IMR-90 (cell line): ENCODE data around the gene GDPD5. TPM values are rescaled to one million over a fixed set of nuclear protein-coding genes. Genes with fewer than 3 reads are reported as not detected.

Experiments used
- ATAC-seq: fragments of 200-7000 bp; cut with Tn5 transposase; 2 replicates; pipeline ENCODE4 v1.9.1; 2020; ENCODE audit warnings: low read depth, mild to moderate bottlenecking, moderate library complexity
- BruUV-seq: library from RNA; stranded (reverse); fragments of 400-500 nt; replicated peaks from 2 replicates; lab custom pipeline; 2021; lab: Mats Ljungman, UMichigan
- CTCF ChIA-PET: fragments of 300-600 bp; formaldehyde crosslinking; extraction: SDS; loops from one replicate; lab custom pipeline; 2021; ENCODE audit warnings: antibody characterized with exemption; lab: Yijun Ruan, JAX
- POLR2A ChIA-PET: fragments of 300-600 bp; sonication (Branson Sonifier 250); formaldehyde crosslinking; loops from one replicate; lab custom pipeline; 2022; ENCODE audit warnings: antibody characterized with exemption; ENCODE audit not compliant: unreplicated experiment; lab: Charles Lee
- DNase-seq: peaks from one replicate; pipeline ENCODE4 v3.0.0; 2013
- H2AFZ ChIP-seq: replicated peaks from 2 replicates; pipeline ENCODE3; 2013; ENCODE audit warnings: low read length, mild to moderate bottlenecking; ENCODE audit not compliant: poor library complexity
- H2AK5ac ChIP-seq: 2 replicates; pipeline ENCODE4 v1.6.1; 2013; ENCODE audit warnings: low read depth, low read length, inconsistent platforms
- H2AK9ac ChIP-seq: replicated peaks from 2 replicates; pipeline ENCODE3; 2013; ENCODE audit warnings: mild to moderate bottlenecking, low read depth, low read length, moderate library complexity; ENCODE audit not compliant: poor library complexity
- H2BK120ac ChIP-seq: 2 replicates; pipeline ENCODE4 v1.6.1; 2013; ENCODE audit warnings: low read depth, low read length, inconsistent platforms
- H2BK15ac ChIP-seq: 3 replicates; pipeline ENCODE4 v1.6.1; 2013; ENCODE audit warnings: low read depth, low read length, inconsistent platforms
- H2BK20ac ChIP-seq: 2 replicates; pipeline ENCODE4 v1.6.1; 2013; ENCODE audit warnings: low read depth, mild to moderate bottlenecking, inconsistent platforms, low read length, moderate library complexity
- H2BK5ac ChIP-seq: 2 replicates; pipeline ENCODE4 v1.6.1; 2013; ENCODE audit warnings: mild to moderate bottlenecking, low read depth, low read length, inconsistent platforms; ENCODE audit not compliant: poor library complexity, severe bottlenecking
- H3K14ac ChIP-seq: replicated peaks from 2 replicates; pipeline ENCODE4 v1.6.1; 2013; ENCODE audit warnings: low read depth, low read length, inconsistent platforms
- H3K18ac ChIP-seq: 2 replicates; pipeline ENCODE4 v1.6.1; 2013; ENCODE audit warnings: low read depth, low read length, control low read depth
- H3K23ac ChIP-seq: 2 replicates; pipeline ENCODE4 v1.6.1; 2013; ENCODE audit warnings: low read depth, low read length, inconsistent platforms
- H3K27ac ChIP-seq: 2 replicates; pipeline ENCODE4 v1.5.1; 2013; ENCODE audit warnings: mild to moderate bottlenecking, control low read depth, low read length; ENCODE audit not compliant: insufficient read depth
- H3K27me3 ChIP-seq: 2 replicates; pipeline ENCODE4 v1.6.1; 2013; ENCODE audit warnings: low read length; ENCODE audit not compliant: control insufficient read depth, insufficient read depth
- H3K36me3 ChIP-seq: 2 replicates; pipeline ENCODE4 v1.6.1; 2013; ENCODE audit warnings: low read length, mixed read lengths; ENCODE audit not compliant: control insufficient read depth, insufficient read depth
- H3K4ac ChIP-seq: 2 replicates; pipeline ENCODE4 v1.6.1; 2013; ENCODE audit warnings: low read depth, low read length, inconsistent platforms
- H3K4me1 ChIP-seq: 2 replicates; pipeline ENCODE4 v1.6.1; 2013; ENCODE audit warnings: low read length, mixed read lengths; ENCODE audit not compliant: control insufficient read depth, insufficient read depth
- H3K4me2 ChIP-seq: 2 replicates; pipeline ENCODE4 v1.6.1; 2013; ENCODE audit warnings: low read depth, mild to moderate bottlenecking, control low read depth, low read length, moderate library complexity
- H3K4me3 ChIP-seq: 2 replicates; pipeline ENCODE4 v1.5.1; 2013; ENCODE audit warnings: low read depth, mild to moderate bottlenecking, control low read depth, low read length, moderate library complexity; ENCODE audit not compliant: insufficient read depth
- H3K56ac ChIP-seq: 2 replicates; pipeline ENCODE4 v1.6.1; 2013; ENCODE audit warnings: low read length, inconsistent platforms; ENCODE audit not compliant: insufficient read depth; ENCODE audit errors: extremely low read depth
- H3K79me1 ChIP-seq, 2 experiments: 2 replicates each; pipeline ENCODE4 v1.6.1; 2013; ENCODE audit warnings: low read length in 2 of 2, inconsistent platforms in 1 of 2, low read depth in 1 of 2
- H3K9ac ChIP-seq: 2 replicates; pipeline ENCODE4 v1.6.1; 2013; ENCODE audit warnings: low read depth, low read length, control low read depth
- H3K9me1 ChIP-seq: 2 replicates; pipeline ENCODE4 v1.6.1; 2013; ENCODE audit warnings: low read length, inconsistent platforms; ENCODE audit not compliant: insufficient read depth
- H3K9me3 ChIP-seq: 2 replicates; pipeline ENCODE4 v1.6.1; 2013; ENCODE audit warnings: low read length; ENCODE audit not compliant: control insufficient read depth, insufficient read depth
- H4K20me1 ChIP-seq: 2 replicates; pipeline ENCODE4 v1.6.1; 2013; ENCODE audit warnings: low read length, inconsistent platforms; ENCODE audit not compliant: insufficient read depth
- H4K5ac ChIP-seq: 2 replicates; pipeline ENCODE4 v1.6.1; 2013; ENCODE audit warnings: mild to moderate bottlenecking, low read depth, low read length, control low read depth
- H4K8ac ChIP-seq, 2 experiments: 2 replicates each; pipeline ENCODE4 v1.6.1; 2013; ENCODE audit warnings: low read depth in 2 of 2, low read length in 2 of 2, control low read depth in 1 of 2, inconsistent platforms in 1 of 2
- H4K91ac ChIP-seq: 2 replicates; pipeline ENCODE4 v1.6.1; 2013; ENCODE audit warnings: low read depth, low read length, inconsistent platforms; ENCODE audit not compliant: insufficient read depth
- BHLHE40 ChIP-seq: fragments of 150-350 bp; IDR thresholded peaks from 2 replicates; pipeline ENCODE4 v1.6.1; 2016; ENCODE audit warnings: mild to moderate bottlenecking, low read depth, low read length
- CEBPB ChIP-seq: IDR thresholded peaks from 2 replicates; pipeline ENCODE4 v1.6.1; 2012; ENCODE audit warnings: low read depth, low read length, improper control_type of control experiment
- CHD1 ChIP-seq: IDR thresholded peaks from 2 replicates; pipeline ENCODE4 v1.6.1; 2012; ENCODE audit warnings: low read depth, low read length, improper control_type of control experiment
- CTCF ChIP-seq: conservative IDR thresholded peaks from 2 replicates; pipeline ENCODE4 v1.5.1; 2012; ENCODE audit warnings: mild to moderate bottlenecking, low read depth, low read length, improper control_type of control experiment
- ELK1 ChIP-seq: fragments of 150-350 bp; IDR thresholded peaks from 2 replicates; pipeline ENCODE4 v1.6.1; 2016; ENCODE audit warnings: low read depth, mild to moderate bottlenecking, low read length, moderate library complexity, borderline replicate concordance
- FOS ChIP-seq: fragments of 150-350 bp; IDR thresholded peaks from 2 replicates; pipeline ENCODE4 v1.6.1; 2016; ENCODE audit warnings: low read depth, low read length
- MAFK ChIP-seq: IDR thresholded peaks from 2 replicates; pipeline ENCODE4 v1.6.1; 2012; ENCODE audit warnings: low read depth, low read length, improper control_type of control experiment
- MAZ ChIP-seq: IDR thresholded peaks from 2 replicates; pipeline ENCODE4 v1.6.1; 2012; ENCODE audit warnings: low read depth, mild to moderate bottlenecking, low read length, improper control_type of control experiment, moderate library complexity, borderline replicate concordance
- MXI1 ChIP-seq: IDR thresholded peaks from 2 replicates; pipeline ENCODE4 v1.6.1; 2012; ENCODE audit warnings: low read depth, mild to moderate bottlenecking, low read length, moderate library complexity, borderline replicate concordance
- NFE2L2 ChIP-seq: fragments of 150-350 bp; IDR thresholded peaks from 2 replicates; pipeline ENCODE4 v1.6.1; 2016; ENCODE audit warnings: low read depth, mild to moderate bottlenecking, low read length
- POLR2A ChIP-seq: IDR thresholded peaks from 2 replicates; pipeline ENCODE4 v1.6.1; 2012; ENCODE audit warnings: mild to moderate bottlenecking, low read depth, low read length
- RAD21 ChIP-seq: IDR thresholded peaks from 2 replicates; pipeline ENCODE4 v1.6.1; 2012; ENCODE audit warnings: low read length, improper control_type of control experiment
- RCOR1 ChIP-seq: IDR thresholded peaks from 2 replicates; pipeline ENCODE4 v1.6.1; 2012; ENCODE audit warnings: mild to moderate bottlenecking, low read length, improper control_type of control experiment; ENCODE audit not compliant: insufficient replicate concordance
- RFX5 ChIP-seq: IDR thresholded peaks from 2 replicates; pipeline ENCODE4 v1.8.0; 2012; ENCODE audit warnings: low read depth, mild to moderate bottlenecking, low read length, moderate library complexity
- SMC3 ChIP-seq: fragments of 150-350 bp; IDR thresholded peaks from 2 replicates; pipeline ENCODE4 v1.6.1; 2016; ENCODE audit warnings: low read depth, mild to moderate bottlenecking, antibody characterized with exemption, low read length, moderate library complexity
- USF2 ChIP-seq: fragments of 150-350 bp; IDR thresholded peaks from 2 replicates; pipeline ENCODE4 v1.6.1; 2017; ENCODE audit warnings: mild to moderate bottlenecking, antibody characterized with exemption, low read length, low read depth
- WGBS, 2 experiments: methylation state at CpG; one replicate each; pipeline versions ENCODE4 v1.1.5 to v1.1.7; 2013; ENCODE audit warnings: missing lambda C conversion rate in 2 of 2; ENCODE audit not compliant: insufficient read length in 1 of 2; ENCODE audit errors: extremely low coverage in 2 of 2; 5-methylcytosine and 5-hydroxymethylcytosine counted together
- dilution Hi-C: fragments of 300-500 bp; cut with HindIII; formaldehyde crosslinking; loops from one replicate; pipeline ENCODE4 v1.14.3; 2018; ENCODE audit warnings: low sequenced_read_pairs; ENCODE audit not compliant: unreplicated experiment
- in situ Hi-C: fragments of 300-500 bp; cut with MboI; formaldehyde crosslinking; loops from 3 replicates; pipeline ENCODE4 v1.14.3; 2019; ENCODE audit warnings: low sequenced_read_pairs, inconsistent platforms, mixed read lengths
- intact Hi-C: fragments of 100-400 bp; cut with micrococcal nuclease; formaldehyde crosslinking; loops from 2 replicates; pipeline ENCODE4 v1.10.0; 2022
- polyA plus RNA-seq, 3 experiments: library from polyadenylated mRNA; depleted of rRNA; stranded (reverse); fragments of >200 nt; gene quantifications; 2 replicates each; pipeline ENCODE4 v1.2.3, GENCODE V29; 2012; ENCODE audit warnings: low replicate concordance in 1 of 3
- total RNA-seq: library from RNA; depleted of rRNA; stranded (reverse); fragments of >200 nt; gene quantifications from 2 replicates; pipeline ENCODE4 v1.2.3, GENCODE V29; 2012

GDPD5 gene
- total and polyA plus RNA-seq, 2 of the 4 experiments (the other 2 are of a cell fraction), result 2.0 to 7.9 TPM

GRCh38 chr11:75387736-75388294 is 137.9 kb downstream of the GDPD5 start:
- Histone ChIP-seq H3K56ac (no peak overlapping the region), H3K27ac (no peak overlapping the region), H4K8ac (no peak overlapping the region), H2BK15ac (no peak overlapping the region), H3K27me3 (peaks cover 4% of the 10 kb centered on the region), H4K5ac (no peak overlapping the region), H3K9ac (no peak overlapping the region), H4K91ac (no peak overlapping the region), H2AFZ (no peak overlapping the region), H3K23ac (no peak overlapping the region), H4K20me1 (peaks cover 5% of the 10 kb centered on the region; the same call in 1 of the 2 replicates), H2BK5ac (no peak overlapping the region), H2BK20ac (no peak overlapping the region; the same call in 1 of the 2 replicates), H3K79me1 (no peaks in the 10 kb centered on the region), H3K4ac (no peak overlapping the region), H3K18ac (no peak overlapping the region), H2AK5ac (no peak overlapping the region), H3K9me1 (no peaks in the 10 kb centered on the region), H3K36me3 (no peaks in the 10 kb centered on the region), H3K4me2 (no peak overlapping the region), H2AK9ac (no peak overlapping the region), H3K14ac (no peak overlapping the region), H2BK120ac (no peak overlapping the region), H3K9me3 (no peaks in the 10 kb centered on the region), H3K4me3 (no peak overlapping the region), H3K4me1 (peaks cover 4% of the 10 kb centered on the region)
- BruUV-seq, result no TSS peak
- POLR2A ChIA-PET, result no interaction called here
- DNase-seq (no peak), ATAC-seq (no peak)
- dilution Hi-C loops, result no loop called here
- CTCF ChIA-PET, result interaction anchor here (0.6 to 2.9 kb wide), 6 partner anchors 48 to 210 kb away, joined by 3 to 20 read pairs (median 6); no protein-coding TSS in a partner anchor
- intact Hi-C loops, result loop anchor here (1.0 to 5.0 kb wide), 2 partner anchors 144 to 479 kb away; no protein-coding TSS in a partner anchor
- TF ChIP-seq FOS, result no peak
- no peak for TF ChIP-seq NFE2L2
- no peak for TF ChIP-seq POLR2A
- TF ChIP-seq USF2, result no peak
- no peak for TF ChIP-seq RFX5
- no peak for TF ChIP-seq MXI1
- TF ChIP-seq CHD1, result no peak
- no peak for TF ChIP-seq ELK1
- no peak for TF ChIP-seq CEBPB
- no peak for TF ChIP-seq BHLHE40
- no peak for TF ChIP-seq CTCF
- no peak for TF ChIP-seq SMC3
- no peak for TF ChIP-seq MAZ
- no peak for TF ChIP-seq RCOR1
- TF ChIP-seq RAD21, result no peak
- TF ChIP-seq MAFK, result no peak
- no CpG with 5 or more reads among the region's 3 CpGs for WGBS, 2 experiments
- in situ Hi-C loops, result no loop called here
